Measurements from ENCODE around the gene TTC14. TPM values are rescaled to one million over a fixed set of nuclear protein-coding genes. Genes with fewer than 3 reads are reported as not detected.
A peak's percentile ranks its signal among the peaks of the same experiment; 100 is the strongest.

Gene TTC14
- total and polyA plus RNA-seq, 2 of the 4 experiments (the other 2 are of a cell fraction), result 16.9 to 38.5 TPM

DNA sequence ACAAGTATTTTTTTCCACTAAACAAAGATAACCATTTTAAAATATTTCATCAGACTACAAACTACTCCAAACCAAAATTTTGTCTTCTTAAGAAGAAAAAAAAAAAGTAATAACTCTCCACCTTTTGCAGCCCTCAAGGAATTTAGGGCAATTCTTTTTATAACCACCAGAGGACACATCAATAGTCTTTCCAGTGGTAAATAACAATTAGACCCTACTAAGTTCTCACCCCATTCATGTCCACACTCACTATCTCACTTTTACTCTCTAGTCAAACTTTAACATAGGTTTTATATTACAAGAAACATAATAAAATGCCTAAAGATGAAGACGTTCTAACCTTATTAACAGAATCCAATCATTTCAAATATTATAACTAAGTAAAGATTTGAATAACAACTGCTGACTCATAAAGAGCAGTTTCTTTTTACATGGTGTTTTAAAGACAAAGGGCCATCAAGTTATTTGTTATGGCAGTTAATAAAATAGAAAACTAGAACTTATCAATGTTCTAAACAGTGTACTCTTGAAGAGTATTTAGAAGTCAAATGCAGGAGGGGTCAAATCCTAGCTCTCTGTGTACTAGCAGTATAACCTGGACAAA is 44.3 kb downstream of the TTC14 start:
- Histone ChIP-seq H3K14ac (replicated peaks; ENCODE audit: low read depth, low read length) (no peak overlapping the region), H3K9me3 (ENCODE audit: control insufficient read depth, insufficient read depth, low read length) (no peaks in the 10 kb centered on the region), H3K79me1 (ENCODE audit: low read depth in 1 of 2, low read length in 2 of 2) (no peaks in the 10 kb centered on the region), H3K4me3 (ENCODE audit: insufficient read depth, low read depth, low read length) (no peak overlapping the region), H4K8ac (ENCODE audit: low read depth in 2 of 2, low read length in 2 of 2) (no peak overlapping the region), H3K27ac (ENCODE audit: insufficient read depth, low read length) (no peak overlapping the region), H2BK20ac (ENCODE audit: low read depth, low read length) (no peak overlapping the region), H3K27me3 (ENCODE audit: control insufficient read depth, insufficient read depth, low read length) (no peaks in the 10 kb centered on the region), H2BK15ac (ENCODE audit: low read depth, low read length) (no peak overlapping the region), H2AFZ (replicated peaks; ENCODE audit: low read length, poor library complexity) (no peak overlapping the region), H4K91ac (ENCODE audit: insufficient read depth, low read depth, low read length) (no peak overlapping the region), H4K20me1 (ENCODE audit: insufficient read depth, low read length) (no peaks in the 10 kb centered on the region), H2BK120ac (ENCODE audit: low read depth, low read length) (no peak overlapping the region), H3K18ac (ENCODE audit: low read depth, low read length) (no peak overlapping the region), H2BK5ac (ENCODE audit: low read depth, low read length, poor library complexity, severe bottlenecking) (no peak overlapping the region), H3K9ac (ENCODE audit: low read depth, low read length) (no peak overlapping the region), H3K9me1 (ENCODE audit: insufficient read depth, low read length) (no peaks in the 10 kb centered on the region), H3K23ac (ENCODE audit: low read depth, low read length) (no peak overlapping the region), H3K4me2 (ENCODE audit: low read depth, low read length) (no peak overlapping the region), H3K4ac (ENCODE audit: low read depth, low read length) (no peak overlapping the region), H3K4me1 (ENCODE audit: control insufficient read depth, insufficient read depth, low read length) (no peaks in the 10 kb centered on the region), H4K5ac (ENCODE audit: low read depth, low read length) (no peak overlapping the region), H3K36me3 (ENCODE audit: control insufficient read depth, insufficient read depth, low read length) (no peaks in the 10 kb centered on the region), H2AK5ac (ENCODE audit: low read depth, low read length) (no peak overlapping the region), H3K56ac (ENCODE audit: extremely low read depth, insufficient read depth, low read length) (no peak overlapping the region), H2AK9ac (replicated peaks; ENCODE audit: low read depth, low read length, poor library complexity) (no peak overlapping the region)
- BruUV-seq (replicated peaks), result no TSS peak
- ChIA-PET POLR2A (ENCODE audit: unreplicated experiment) (no interaction called here), CTCF (no interaction called here)
- WGBS, 2 experiments (ENCODE audit: extremely low coverage in 2 of 2, insufficient read length in 1 of 2), result no CpG with 5 or more reads among the region's 1 CpG
- intact Hi-C loops (cut with micrococcal nuclease), result no loop called here
- no peak for ATAC-seq (ENCODE audit: low read depth)
- dilution Hi-C loops (cut with HindIII; ENCODE audit: low sequenced_read_pairs, unreplicated experiment), result no loop called here
- TF ChIP-seq RCOR1 (IDR thresholded peaks at IDR 0.05; ENCODE audit: insufficient replicate concordance, low read length), result no peak
- TF ChIP-seq, protein P1, sequence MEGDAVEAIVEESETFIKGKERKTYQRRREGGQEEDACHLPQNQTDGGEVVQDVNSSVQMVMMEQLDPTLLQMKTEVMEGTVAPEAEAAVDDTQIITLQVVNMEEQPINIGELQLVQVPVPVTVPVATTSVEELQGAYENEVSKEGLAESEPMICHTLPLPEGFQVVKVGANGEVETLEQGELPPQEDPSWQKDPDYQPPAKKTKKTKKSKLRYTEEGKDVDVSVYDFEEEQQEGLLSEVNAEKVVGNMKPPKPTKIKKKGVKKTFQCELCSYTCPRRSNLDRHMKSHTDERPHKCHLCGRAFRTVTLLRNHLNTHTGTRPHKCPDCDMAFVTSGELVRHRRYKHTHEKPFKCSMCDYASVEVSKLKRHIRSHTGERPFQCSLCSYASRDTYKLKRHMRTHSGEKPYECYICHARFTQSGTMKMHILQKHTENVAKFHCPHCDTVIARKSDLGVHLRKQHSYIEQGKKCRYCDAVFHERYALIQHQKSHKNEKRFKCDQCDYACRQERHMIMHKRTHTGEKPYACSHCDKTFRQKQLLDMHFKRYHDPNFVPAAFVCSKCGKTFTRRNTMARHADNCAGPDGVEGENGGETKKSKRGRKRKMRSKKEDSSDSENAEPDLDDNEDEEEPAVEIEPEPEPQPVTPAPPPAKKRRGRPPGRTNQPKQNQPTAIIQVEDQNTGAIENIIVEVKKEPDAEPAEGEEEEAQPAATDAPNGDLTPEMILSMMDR (conservative IDR thresholded peaks at IDR 0.05; ENCODE audit: low read depth, low read length), result peak; percentile 13; the same call in 1 of the 2 replicates
- DNase-seq, result no peak
- in situ Hi-C loops (cut with MboI; ENCODE audit: low sequenced_read_pairs), result no loop called here
